ENCODE results near the gene YPEL3.
"Not testable (repeated sequence)": the region's sequence is repeated elsewhere in the genome, so short reads cannot be mapped to it uniquely, and the experiment has no call there.

The YPEL3 gene

GRCh38 chr16:30096105-30096861 lies at the start of gene YPEL3:
Gene YPEL3 (minus strand): TSS chr16:30096213. CDS start chr16:30095482, 731 bp downstream.
- DNase-seq (ENCODE audit: low read depth in 2 of 2), result peak; percentile 73 to 77

GRCh38 chr16:30145657-30146056 lies 49.6 kb upstream of the YPEL3 start:
- DNase-seq (ENCODE audit: low read depth in 2 of 2), result no peak

DNA sequence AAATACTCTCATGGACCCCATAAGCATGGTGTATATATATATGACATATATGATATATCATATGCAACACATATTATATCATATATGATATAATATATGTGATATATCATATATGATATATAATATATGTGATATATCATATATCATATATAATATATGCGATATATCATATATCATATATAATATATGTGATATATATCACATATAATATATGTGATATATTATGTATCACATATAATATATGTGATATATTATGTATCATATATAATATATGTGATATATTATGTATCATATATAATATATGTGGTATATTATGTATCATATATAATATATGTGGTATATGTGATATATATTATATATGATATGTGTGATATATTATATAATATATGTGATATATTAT lies 48.9 kb upstream of the YPEL3 start:
- no peak for DNase-seq (ENCODE audit: low read depth in 2 of 2)

DNA sequence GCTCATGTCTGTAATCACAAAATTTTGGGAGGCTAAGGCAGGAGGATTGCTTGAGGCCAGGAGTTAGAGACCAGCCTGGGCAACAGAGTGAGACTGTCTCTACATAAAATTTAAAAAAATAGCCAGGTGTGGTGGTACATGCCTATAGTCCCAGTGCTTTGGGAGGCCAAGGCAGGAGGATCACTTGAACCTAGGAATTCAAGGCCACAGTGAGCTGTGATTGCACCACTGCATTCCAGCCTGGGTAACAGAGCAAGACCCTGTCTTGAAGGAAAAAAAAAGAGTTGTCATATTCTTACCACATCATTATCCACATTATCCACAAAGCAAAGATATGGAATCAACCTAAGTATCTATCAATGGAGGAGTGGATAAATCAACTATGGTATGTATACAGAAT lies 48.0 kb upstream of the YPEL3 start:
- DNase-seq (ENCODE audit: low read depth in 2 of 2), result no peak

- DNase-seq (ENCODE audit: low read depth in 2 of 2), result no peak
Measured at GRCh38 chr16:30143347-30143702, 47.3 kb upstream of the YPEL3 start.

- no peak for DNase-seq (ENCODE audit: low read depth in 2 of 2)
Measured at GRCh38 chr16:30142672-30143346, 46.8 kb upstream of the YPEL3 start.

- DNase-seq (ENCODE audit: low read depth in 2 of 2), result no peak
Measured at GRCh38 chr16:30141750-30142149, 45.7 kb upstream of the YPEL3 start.

DNA sequence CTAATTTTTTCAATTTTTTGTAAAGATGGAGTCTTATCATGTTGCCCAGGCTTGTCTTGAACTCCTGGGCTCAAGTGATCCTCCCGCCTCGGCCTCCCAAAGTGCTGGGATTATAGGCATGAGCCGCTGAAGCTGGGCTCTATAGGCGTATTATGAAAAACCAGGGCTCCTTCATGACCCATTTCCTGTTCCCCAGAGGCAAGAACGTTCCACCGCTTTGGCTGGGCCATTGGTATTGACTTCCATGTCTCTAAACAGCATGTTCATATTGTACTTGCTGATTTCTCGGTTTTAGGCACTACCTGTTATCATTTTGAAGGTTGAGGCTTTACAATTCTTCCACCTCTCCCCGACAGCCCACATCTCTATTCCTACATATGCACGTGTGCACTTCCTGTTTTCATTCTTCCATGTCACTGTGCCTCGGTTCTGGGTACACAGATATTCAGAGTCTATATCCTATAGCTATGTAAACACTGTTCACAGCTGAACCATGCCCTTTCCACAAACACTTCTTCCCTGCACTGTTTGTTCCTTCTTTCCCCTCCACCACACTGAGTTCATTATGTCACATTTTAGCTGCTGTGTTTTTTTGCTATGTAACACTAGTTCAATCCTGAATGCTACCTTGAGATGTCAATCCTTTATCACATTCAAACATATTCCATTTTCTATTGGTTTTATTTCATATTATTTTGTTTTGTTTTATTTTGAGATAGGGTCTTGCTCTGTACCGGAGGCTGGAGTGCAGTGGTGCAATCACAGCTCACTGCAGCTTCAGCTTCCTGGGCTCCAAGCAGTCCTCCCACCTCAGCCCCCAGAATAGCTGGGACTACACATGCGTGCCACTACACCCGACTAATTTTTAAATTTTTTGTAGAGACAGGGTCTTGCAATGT lies 43.8 kb upstream of the YPEL3 start:
- DNase-seq (ENCODE audit: low read depth in 2 of 2), result no peak

DNA sequence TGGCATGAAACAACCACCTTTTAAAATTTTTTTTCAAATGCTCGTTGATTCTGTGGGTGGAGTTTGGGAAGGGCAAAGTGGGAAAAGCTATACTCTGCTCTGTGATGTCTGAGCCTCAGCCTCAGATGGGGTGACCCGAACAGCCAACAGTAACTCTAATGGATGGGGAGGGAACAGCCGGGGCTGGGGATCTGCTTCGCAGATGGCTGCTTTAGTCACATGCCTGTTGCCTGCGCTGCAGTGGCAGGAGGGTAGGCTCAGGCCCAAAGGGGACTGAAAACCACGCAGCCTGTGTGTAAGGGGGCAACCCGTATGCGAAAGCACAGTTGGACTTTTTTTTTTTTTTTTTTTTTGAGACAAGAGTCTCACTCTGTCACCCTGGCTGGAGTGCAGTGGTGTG lies 41.9 kb upstream of the YPEL3 start:
- no peak for DNase-seq (ENCODE audit: low read depth in 2 of 2)

DNA sequence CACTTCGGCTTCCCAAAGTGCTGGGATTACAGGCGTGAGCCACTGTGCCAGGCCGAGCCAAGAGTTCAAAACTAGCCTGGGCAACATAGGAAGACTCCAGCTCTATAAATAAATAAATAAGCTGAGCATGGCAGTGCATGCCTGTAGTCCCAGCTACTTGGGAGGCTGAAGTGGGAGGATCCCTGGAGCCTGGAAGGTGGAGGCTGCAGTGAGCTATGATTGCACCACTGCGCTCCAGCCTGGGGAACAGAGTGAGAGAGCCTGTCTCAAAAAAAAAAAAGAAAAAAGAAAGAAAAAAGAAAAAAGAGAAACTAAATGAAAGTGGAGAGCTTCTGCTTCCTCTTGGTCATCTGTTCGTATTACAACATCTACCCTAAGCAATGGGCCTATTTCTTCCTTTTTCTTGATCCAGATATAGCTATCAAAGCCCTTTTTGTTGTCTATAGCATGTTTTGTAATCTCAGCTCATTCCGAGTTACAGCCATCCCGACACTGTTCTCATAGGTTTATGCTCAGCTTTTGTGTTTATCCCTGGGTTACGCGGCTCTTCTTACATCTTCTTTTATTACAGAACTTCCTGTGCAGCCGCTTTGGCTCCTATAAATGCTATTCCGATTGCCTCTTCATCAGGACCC lies 41.1 kb upstream of the YPEL3 start:
- no peak for DNase-seq (ENCODE audit: low read depth in 2 of 2)

- no peak for DNase-seq (ENCODE audit: low read depth in 2 of 2)
Measured at GRCh38 chr16:30132591-30132990, 36.6 kb upstream of the YPEL3 start.

DNA sequence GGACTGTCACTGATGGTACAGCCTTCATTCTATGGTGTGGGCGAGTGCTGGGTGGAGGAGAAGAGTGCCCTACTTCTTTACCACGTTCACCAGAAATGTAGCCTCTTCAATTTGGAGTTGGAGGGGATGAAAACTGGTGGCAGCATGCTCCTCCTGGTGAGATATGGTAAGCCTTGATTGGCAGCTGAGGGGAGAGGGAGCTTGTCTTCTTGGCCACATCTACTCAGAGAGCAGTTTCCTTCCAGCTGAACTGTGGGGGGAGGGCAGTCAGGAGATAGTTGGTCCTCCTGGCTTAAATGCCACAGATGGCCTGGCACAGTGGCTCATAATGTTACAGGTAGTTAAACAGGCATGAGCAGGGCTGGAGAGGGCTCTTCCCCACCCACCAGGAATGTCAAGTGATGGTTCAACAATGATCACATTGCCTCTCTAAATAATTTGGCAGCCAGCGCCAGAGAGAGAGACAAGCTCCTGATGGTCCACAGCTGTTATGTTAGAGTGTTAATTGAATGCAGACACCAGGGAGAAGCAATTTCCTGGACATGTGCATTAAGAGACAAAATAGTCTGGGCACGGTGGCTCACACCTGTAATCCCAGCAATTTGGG lies 36.0 kb upstream of the YPEL3 start:
- no peak for DNase-seq (ENCODE audit: low read depth in 2 of 2)

GRCh38 chr16:30127993-30128392 lies 32.0 kb upstream of the YPEL3 start:
- no peak for DNase-seq (ENCODE audit: low read depth in 2 of 2)

DNA sequence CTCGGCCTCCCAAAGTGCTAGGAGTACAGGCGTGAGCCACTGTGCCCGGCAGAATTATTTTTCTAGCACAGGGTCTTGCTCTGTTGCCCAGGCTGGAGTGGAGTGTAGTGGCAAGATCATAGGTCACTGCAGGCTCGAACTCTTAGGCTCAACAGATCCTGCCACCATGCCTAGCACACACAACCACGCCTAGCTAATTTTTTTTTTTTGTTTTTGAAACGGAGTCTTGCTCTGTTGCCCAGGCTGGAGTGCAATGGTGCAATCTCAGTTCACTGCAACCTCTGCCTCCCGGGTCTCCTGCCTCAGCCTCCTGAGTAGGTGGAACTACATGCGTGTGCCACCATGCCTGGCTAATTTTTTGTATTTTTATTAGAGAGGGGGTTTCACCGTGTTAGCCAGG lies 29.7 kb upstream of the YPEL3 start:
- not testable (repeated sequence) for DNase-seq (ENCODE audit: low read depth in 2 of 2)

GRCh38 chr16:30124985-30125379 lies 29.0 kb upstream of the YPEL3 start:
- no peak for DNase-seq (ENCODE audit: low read depth in 2 of 2)

- DNase-seq (ENCODE audit: low read depth in 2 of 2), result no peak
Measured at GRCh38 chr16:30122604-30123160, 26.7 kb upstream of the YPEL3 start.

- DNase-seq (ENCODE audit: low read depth in 2 of 2), result no peak
Measured at GRCh38 chr16:30121741-30122571, 25.9 kb upstream of the YPEL3 start.

GRCh38 chr16:30120340-30121105 lies 24.5 kb upstream of the YPEL3 start:
- DNase-seq (ENCODE audit: low read depth in 2 of 2), result no peak

DNA sequence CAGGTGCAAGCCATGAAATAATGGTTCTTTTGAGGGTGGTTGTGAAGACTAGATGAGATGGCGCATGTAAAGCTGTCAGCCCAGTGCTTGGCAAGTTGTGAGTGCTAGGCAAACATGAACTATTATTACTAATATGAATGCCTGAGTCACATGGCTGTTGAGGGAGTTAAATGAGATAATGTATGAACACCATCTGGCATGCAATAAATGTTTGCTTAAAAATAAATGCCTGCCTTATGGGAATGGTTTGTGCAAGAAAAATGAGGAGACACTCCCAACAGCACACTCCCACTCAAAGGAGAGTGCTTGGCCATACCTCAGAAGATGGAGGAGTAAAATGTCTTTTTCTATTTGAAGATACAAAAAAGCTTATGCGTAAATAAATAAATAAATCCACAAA lies 23.4 kb upstream of the YPEL3 start:
- DNase-seq (ENCODE audit: low read depth in 2 of 2), result no peak

DNA sequence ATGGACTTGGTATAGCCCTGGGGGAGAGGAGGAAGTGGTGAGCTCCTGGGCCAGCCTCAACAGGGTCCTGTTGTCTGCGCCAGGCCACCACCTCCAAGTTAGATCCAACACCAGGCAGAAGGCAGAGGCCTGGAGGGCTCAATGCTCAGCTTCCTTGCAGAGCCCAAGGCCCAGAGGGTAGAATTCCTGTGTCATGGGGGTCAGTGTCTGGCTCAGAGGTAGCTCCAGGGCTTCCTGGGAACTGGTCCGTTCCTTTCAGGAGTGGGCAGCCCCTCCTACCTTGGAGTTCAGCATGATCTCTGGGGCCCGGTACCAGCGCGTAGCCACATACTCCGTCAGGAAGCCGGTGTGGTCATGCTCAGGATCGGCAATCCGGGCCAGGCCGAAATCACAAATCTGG lies 21.8 kb upstream of the YPEL3 start:
- no peak for DNase-seq (ENCODE audit: low read depth in 2 of 2)
